GM20000 (cell line): ENCODE measurements around the gene CXXC5.

ENCODE experiments used
- DNase-seq: peaks from one replicate; pipeline ENCODE4 v3.0.0; 2012; ENCODE audit warnings: low spot score
- CTCF ChIP-seq: IDR thresholded peaks from 2 replicates; pipeline ENCODE4 v1.5.1; 2012; ENCODE audit warnings: mild to moderate bottlenecking, control low read depth; ENCODE audit errors: extremely low read depth, missing control alignments

CXXC5 gene

GRCh38 chr5:139670369-139671095, 22.4 kb downstream of the CXXC5 start:
- peak; percentile 66 for TF ChIP-seq CTCF
- DNase-seq, result peak; percentile 82

DNA sequence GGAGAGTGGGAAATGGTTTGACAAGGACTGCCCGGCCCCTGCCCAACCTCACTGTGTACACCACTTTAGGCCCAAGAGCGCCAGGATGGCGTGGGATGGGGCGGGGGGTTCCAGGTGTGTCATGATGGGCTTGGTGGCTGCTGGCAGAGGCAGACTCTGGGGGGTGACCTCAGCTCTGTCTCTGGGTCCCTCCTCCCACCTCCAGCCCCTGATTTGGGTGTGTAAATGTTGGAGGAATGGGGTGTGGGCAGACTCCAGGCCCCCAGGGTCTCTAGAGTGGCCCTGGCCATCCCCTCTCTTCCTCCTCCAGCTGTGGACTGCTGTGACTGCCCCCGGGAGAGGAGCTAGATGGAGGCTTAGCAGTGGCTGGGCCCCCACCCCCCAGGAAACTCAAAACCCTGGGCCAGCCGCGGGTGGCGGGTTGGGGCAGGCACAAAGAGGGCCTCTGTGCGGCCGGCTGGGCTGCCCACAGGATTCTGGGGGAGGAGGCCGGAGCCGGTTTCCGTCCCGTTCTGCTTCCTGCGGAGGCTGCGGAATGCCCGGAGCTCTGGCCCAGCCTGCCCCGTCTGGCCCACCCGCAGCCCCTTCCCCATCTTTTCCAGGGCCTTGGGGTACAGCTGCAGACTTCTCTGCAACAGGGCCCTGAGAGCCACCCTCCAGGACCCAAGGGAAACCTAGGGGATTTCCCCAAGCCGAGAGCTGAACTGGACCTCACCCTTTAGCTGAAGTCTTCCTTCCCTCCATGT, 23.1 kb downstream of the CXXC5 start:
- no peak for TF ChIP-seq CTCF
- peak; percentile 77 for DNase-seq

DNA sequence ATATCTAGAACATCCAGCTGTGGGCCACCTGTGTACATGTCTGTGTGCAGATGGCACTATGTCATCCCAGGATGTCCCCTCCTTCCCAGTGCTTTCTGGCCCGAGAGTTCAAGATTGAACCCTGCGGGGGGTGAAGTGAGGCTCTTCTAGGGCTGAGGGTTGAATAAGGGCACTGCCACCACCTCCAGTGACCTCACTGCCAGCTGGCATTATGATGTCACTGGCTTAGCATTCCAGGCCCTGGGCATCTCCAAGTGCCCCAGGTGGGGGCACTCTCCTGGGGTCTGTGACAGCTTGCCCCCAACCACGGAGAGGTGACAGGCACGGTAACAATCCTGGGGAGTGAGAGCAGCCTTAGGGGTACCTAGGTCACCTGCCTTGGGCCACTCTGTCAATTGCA, 27.1 kb downstream of the CXXC5 start:
- DNase-seq, result no peak
- no peak for TF ChIP-seq CTCF

DNA sequence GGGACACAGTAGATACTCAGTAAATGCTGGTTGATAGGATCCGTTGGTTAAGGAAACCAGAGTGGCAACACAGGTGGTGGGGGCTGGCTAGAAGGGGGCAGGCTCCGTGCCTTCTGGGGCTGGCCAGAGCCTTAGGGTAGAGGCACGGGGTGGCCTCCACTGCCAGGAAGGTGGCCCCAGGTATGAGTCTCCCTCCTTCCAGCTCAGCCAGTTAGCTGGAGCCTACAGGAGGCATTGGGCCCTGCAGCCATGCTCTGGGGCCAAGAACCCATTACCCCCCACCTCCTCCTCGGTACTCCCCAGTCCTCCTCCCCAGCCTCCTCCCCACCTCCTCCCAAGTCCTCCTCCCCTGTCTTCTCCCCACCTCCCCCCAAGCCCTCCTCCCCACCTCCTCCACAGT, 27.7 kb downstream of the CXXC5 start:
- TF ChIP-seq CTCF, result no peak
- DNase-seq, result no peak

- no peak for DNase-seq
- no peak for TF ChIP-seq CTCF
Observed at GRCh38 chr5:139676406-139676805, 28.3 kb downstream of the CXXC5 start.

DNA sequence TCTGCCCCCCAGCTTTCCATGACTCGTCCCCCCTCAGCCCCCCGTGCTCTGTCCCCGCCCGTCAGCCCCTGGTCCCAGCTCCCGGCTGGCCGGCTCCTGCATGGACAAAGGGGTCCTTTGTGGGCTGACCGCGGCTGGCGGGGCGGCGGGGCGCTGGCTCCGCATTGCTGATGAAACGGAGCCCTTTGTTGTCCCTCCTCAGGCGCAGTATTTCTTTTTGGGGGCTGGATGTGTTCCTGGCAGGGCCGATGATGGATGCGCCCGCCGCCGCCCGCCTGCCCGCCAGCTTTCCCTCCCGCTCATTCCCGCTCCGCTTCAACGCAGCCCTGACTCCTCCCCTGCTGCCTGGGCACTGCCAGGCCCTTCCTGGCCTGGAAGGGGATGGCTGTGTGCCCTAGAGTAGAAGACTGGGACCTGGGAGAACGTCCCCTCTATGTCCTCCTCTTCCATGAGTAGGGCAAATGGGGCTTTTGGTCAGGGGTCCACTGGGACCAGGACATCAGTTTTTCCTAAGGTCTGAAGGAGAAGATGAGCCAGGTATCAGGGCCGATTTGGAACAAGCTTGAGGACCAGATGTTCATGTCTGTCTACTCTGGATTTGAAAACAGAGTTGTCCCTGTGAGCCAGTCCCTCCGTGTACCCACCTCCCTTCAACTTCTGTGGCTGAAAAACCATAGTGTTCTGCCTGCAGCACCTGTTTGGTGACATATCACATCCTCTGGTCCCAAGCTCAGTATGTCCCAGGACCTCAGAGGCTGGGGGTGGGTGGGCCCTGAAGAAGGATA, 29.0 kb downstream of the CXXC5 start:
- no peak for TF ChIP-seq CTCF
- DNase-seq, result no peak
